Measurements from ENCODE around the gene CAVIN4.

The CAVIN4 gene

GRCh38 chr9:100577776-100578448 is at the start of gene CAVIN4:
TSS of gene CAVIN4 (plus strand) at chr9:100578079. CDS start at chr9:100578144, 65 bp downstream.
- peak; percentile 28 for DNase-seq

GRCh38 chr9:100534401-100534800 is 43.5 kb upstream of the CAVIN4 start:
- no peak for DNase-seq

GRCh38 chr9:100540327-100540726 is 37.6 kb upstream of the CAVIN4 start:
- DNase-seq: no peak

GRCh38 chr9:100549048-100549447 is 28.8 kb upstream of the CAVIN4 start:
- DNase-seq: no peak

- DNase-seq: no peak
These were observed 22.9 kb upstream of the CAVIN4 start for GRCh38 chr9:100554935-100555401.

GRCh38 chr9:100555471-100555870 is 22.4 kb upstream of the CAVIN4 start:
- DNase-seq: no peak

GRCh38 chr9:100557053-100557452 is 20.8 kb upstream of the CAVIN4 start:
- peak; percentile 15 for DNase-seq

- DNase-seq: no peak
These were observed 16.6 kb upstream of the CAVIN4 start for GRCh38 chr9:100561256-100561655.

- no peak for DNase-seq
These were observed 10.0 kb upstream of the CAVIN4 start for GRCh38 chr9:100567856-100568255.

- DNase-seq: no peak
These were observed 4.1 kb upstream of the CAVIN4 start for GRCh38 chr9:100573655-100574260.

- no peak for DNase-seq
These were observed 2.9 kb upstream of the CAVIN4 start for GRCh38 chr9:100575006-100575405.

GRCh38 chr9:100575765-100576386 is 2.0 kb upstream of the CAVIN4 start:
- peak; percentile 73 for DNase-seq

GRCh38 chr9:100578610-100579009 is 731 bp downstream of the CAVIN4 start:
- DNase-seq: no peak

- DNase-seq: no peak
These were observed 1.8 kb downstream of the CAVIN4 start for GRCh38 chr9:100579665-100580064.

- DNase-seq: no peak
These were observed 2.4 kb downstream of the CAVIN4 start for GRCh38 chr9:100580257-100580656.

GRCh38 chr9:100581081-100581480 is 3.2 kb downstream of the CAVIN4 start:
- DNase-seq: no peak

GRCh38 chr9:100581661-100582060 is 3.8 kb downstream of the CAVIN4 start:
- no peak for DNase-seq

GRCh38 chr9:100583014-100583802 is 5.3 kb downstream of the CAVIN4 start:
- DNase-seq: no peak

GRCh38 chr9:100584951-100585350 is 7.1 kb downstream of the CAVIN4 start:
- no peak for DNase-seq

GRCh38 chr9:100586093-100586492 is 8.2 kb downstream of the CAVIN4 start:
- no peak for DNase-seq

- no peak for DNase-seq
These were observed 9.5 kb downstream of the CAVIN4 start for GRCh38 chr9:100587375-100587774.

GRCh38 chr9:100589582-100589981 is 11.7 kb downstream of the CAVIN4 start:
- DNase-seq: peak; percentile 46

- DNase-seq: peak; percentile 88
These were observed 12.6 kb downstream of the CAVIN4 start for GRCh38 chr9:100590481-100590880.

Data from HCEC 1CT (cell line).